Kidney epithelial cell (primary cell): ENCODE measurements around the gene SCN1B. TPM values are rescaled to one million over a fixed set of nuclear protein-coding genes. Genes with fewer than 3 reads are reported as not detected.
A peak's percentile ranks its signal among the peaks of the same experiment; 100 is the strongest.

Experiments used
- DNase-seq: peaks from one replicate; pipeline ENCODE4 v3.0.0-alpha.2; 2010; ENCODE audit warnings: low read depth
- H3K27me3 ChIP-seq: 2 replicates; pipeline ENCODE4 v1.6.0; 2011; ENCODE audit warnings: low read length; ENCODE audit not compliant: control insufficient read depth, insufficient read depth
- H3K36me3 ChIP-seq: 2 replicates; pipeline ENCODE4 v1.5.1; 2011; ENCODE audit warnings: low read length; ENCODE audit not compliant: control insufficient read depth, insufficient read depth
- H3K4me3 ChIP-seq: 2 replicates; pipeline ENCODE4 v1.5.1; 2011; ENCODE audit warnings: low read depth, mild to moderate bottlenecking, control low read depth, low read length
- total RNA-seq: library from RNA; depleted of rRNA; stranded (reverse); fragments of >200 nt; gene quantifications from 2 replicates; pipeline ENCODE4 v1.2.3, GENCODE V29; 2015
- TF ChIP-seq, protein P1 (sequence below): IDR thresholded peaks from 2 replicates; pipeline ENCODE4 v1.5.1; 2011; ENCODE audit warnings: mild to moderate bottlenecking, moderate library complexity, low read length, control low read depth, inconsistent platforms; ENCODE audit not compliant: insufficient read depth, poor library complexity, severe bottlenecking

Gene SCN1B
- total RNA-seq, 1 donor from 2014 or later: 1.8 TPM

DNA sequence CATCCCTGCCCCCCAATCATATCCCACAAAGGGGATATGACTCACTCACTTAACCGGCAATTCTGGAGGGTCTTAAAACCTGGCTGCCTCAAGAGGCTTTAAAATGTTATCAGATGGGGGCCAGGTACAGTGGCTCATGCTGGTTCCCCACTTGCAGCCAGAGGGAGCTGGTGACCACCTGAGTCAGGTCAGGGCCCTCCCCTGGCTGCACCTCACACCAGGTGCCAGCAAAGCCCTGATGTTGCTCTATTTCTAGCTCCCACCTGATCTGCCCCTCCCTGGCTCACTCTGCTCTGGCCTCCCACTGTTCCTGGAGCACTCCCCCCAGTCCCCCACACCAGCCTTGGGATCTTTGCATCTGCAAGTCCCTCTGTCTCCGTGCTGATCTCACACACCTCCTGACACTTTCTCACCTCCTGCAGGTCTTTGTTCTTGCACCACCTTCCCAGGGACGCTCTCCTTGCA is 25.5 kb downstream of the SCN1B start:
- Histone ChIP-seq H3K36me3 (no peaks in the 10 kb centered on the region), H3K4me3 (no peak overlapping the region), H3K27me3 (peaks cover 10% of the 10 kb centered on the region)
- TF ChIP-seq, protein P1, sequence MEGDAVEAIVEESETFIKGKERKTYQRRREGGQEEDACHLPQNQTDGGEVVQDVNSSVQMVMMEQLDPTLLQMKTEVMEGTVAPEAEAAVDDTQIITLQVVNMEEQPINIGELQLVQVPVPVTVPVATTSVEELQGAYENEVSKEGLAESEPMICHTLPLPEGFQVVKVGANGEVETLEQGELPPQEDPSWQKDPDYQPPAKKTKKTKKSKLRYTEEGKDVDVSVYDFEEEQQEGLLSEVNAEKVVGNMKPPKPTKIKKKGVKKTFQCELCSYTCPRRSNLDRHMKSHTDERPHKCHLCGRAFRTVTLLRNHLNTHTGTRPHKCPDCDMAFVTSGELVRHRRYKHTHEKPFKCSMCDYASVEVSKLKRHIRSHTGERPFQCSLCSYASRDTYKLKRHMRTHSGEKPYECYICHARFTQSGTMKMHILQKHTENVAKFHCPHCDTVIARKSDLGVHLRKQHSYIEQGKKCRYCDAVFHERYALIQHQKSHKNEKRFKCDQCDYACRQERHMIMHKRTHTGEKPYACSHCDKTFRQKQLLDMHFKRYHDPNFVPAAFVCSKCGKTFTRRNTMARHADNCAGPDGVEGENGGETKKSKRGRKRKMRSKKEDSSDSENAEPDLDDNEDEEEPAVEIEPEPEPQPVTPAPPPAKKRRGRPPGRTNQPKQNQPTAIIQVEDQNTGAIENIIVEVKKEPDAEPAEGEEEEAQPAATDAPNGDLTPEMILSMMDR: peak; percentile 53
- no peak for DNase-seq

DNA sequence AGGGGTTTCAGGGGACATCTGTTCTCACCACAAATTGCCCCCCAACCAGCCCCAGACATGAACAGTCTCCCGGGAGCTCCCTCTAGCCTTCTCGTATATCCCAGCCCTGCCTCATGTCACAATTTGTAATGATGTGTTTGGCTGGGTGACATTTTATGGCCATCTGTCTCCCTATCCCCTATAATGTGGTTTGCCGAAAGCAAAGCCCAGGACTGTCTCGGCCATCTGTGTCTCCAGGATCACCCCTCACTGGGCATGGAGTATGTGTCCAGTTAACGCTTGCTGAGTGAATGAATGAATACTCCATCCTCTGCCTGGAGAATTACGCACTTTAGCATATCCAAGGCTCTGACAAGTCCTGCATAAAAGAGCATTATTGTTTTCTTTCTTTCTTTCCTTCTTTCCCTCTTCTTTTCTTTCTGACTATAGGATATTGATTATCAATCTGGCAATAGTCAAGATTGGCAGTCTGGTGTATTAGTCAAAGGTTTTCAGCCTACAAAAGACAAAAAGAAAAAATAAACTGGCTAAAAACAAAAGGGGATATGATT is 26.3 kb downstream of the SCN1B start:
- DNase-seq: no peak
- TF ChIP-seq, protein P1: no peak
- H3K27me3 ChIP-seq: peaks cover 10% of the 10 kb centered on the region
- no peaks in the 10 kb centered on the region for H3K36me3 ChIP-seq
- H3K4me3 ChIP-seq: no peak overlapping the region

DNA sequence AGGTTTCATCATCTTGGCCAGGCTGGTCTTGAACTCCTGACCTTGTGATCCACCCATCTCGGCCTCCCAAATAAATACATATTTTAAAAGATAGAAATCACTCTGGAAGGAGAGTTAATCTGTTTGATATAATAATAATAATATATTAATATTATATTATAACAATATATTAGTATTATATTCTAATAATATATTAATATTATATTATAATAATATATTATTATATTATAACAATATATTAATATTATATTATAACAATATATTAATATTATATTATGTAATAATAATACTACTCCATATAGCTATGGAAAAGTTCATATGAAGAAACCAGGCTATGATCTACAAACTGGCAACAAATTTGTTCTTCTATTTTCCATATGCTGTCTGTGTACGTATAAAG is 28.1 kb downstream of the SCN1B start:
- TF ChIP-seq, protein P1: no peak
- no peak for DNase-seq
- Histone ChIP-seq H3K27me3 (peaks cover 10% of the 10 kb centered on the region), H3K4me3 (no peak overlapping the region), H3K36me3 (no peaks in the 10 kb centered on the region)

DNA sequence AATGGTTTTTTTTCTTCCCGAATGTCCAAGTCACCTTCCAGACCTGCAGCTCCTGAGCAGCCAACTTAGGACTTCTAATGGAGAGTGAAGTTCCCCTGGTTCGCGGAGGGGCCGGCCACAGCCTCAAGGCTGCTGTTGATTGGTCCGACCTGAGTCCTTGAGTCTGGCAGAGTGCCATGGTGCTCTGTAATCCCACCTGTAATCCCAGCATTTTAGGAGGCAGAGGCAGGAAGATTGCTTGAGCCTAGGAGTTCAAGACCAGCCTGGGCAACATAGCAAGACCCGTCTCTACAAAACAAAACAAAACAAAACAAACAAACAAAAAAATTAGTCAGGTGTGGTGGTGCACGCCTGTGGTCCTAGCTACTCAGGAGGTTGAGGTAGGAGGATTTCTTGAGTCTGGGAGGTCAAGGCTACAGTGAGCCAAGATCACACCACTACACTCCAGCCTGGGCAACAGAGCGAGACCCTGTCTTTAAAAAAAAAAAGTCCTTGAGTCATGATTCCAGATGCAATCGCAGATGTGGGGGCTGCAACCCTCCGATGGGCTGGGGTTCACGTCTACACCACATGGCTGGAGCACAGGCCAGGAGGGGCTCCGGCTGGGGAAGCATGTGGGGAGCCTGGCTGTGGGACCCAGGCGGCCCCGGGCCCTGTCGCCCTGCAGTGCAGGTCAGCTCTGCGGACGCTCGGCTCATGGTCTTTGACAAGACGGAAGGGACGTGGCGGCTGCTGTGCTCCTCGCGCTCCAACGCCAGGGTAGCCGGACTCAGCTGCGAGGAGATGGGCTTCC is 28.9 kb downstream of the SCN1B start:
- TF ChIP-seq, protein P1: no peak
- no peak overlapping the region for H3K4me3 ChIP-seq

DNA sequence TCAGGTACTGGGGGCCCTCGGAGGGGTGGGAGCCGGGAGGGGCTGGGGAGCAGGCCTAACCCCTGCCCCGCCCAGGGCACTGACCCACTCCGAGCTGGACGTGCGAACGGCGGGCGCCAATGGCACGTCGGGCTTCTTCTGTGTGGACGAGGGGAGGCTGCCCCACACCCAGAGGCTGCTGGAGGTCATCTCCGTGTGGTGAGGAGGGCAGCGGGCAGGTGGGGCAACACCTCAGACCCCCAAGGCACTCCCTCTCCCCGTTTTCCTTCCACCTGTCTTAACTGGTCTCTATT is 29.5 kb downstream of the SCN1B start:
- Histone ChIP-seq H3K27me3 (peaks cover 10% of the 10 kb centered on the region), H3K36me3 (no peaks in the 10 kb centered on the region), H3K4me3 (no peak overlapping the region)
- TF ChIP-seq, protein P1: no peak
- DNase-seq: no peak

More for the DNA sequence above, 28.9 kb downstream of the SCN1B start:
- DNase-seq: no peak
- Histone ChIP-seq H3K27me3 (peaks cover 10% of the 10 kb centered on the region), H3K36me3 (no peaks in the 10 kb centered on the region)
